H9 (cell line): ENCODE results near the gene CAMTA1. TPM values are rescaled to one million over a fixed set of nuclear protein-coding genes. Genes with fewer than 3 reads are reported as not detected.

Experiments
- DNase-seq: peaks from one replicate; pipeline ENCODE4 v3.0.0-alpha.2; 2017
- H2AFZ ChIP-seq: one replicate; pipeline ENCODE4 v1.6.1; 2013; ENCODE audit warnings: mild to moderate bottlenecking, low read length, control low read depth, moderate library complexity
- H2AK5ac ChIP-seq: 2 replicates; pipeline ENCODE4 v1.6.1; 2013; ENCODE audit warnings: low read length, control low read depth, mixed read lengths; ENCODE audit not compliant: insufficient read length
- H2BK120ac ChIP-seq: one replicate; pipeline ENCODE4 v1.6.1; 2013; ENCODE audit warnings: low read depth, mild to moderate bottlenecking, low read length, control low read depth, inconsistent platforms; ENCODE audit not compliant: poor library complexity, severe bottlenecking
- H2BK12ac ChIP-seq: 2 replicates; pipeline ENCODE4 v1.6.1; 2013; ENCODE audit warnings: low read length, control low read depth, mixed read lengths, low read depth; ENCODE audit not compliant: insufficient read length
- H2BK15ac ChIP-seq: 2 replicates; pipeline ENCODE4 v1.6.1; 2013; ENCODE audit warnings: low read depth, low read length, control low read depth
- H2BK20ac ChIP-seq: one replicate; pipeline ENCODE4 v1.6.1; 2013; ENCODE audit warnings: low read depth, mild to moderate bottlenecking, low read length, control low read depth, inconsistent platforms; ENCODE audit not compliant: poor library complexity, severe bottlenecking
- H2BK5ac ChIP-seq: 2 replicates; pipeline ENCODE4 v1.6.1; 2013; ENCODE audit warnings: low read length, control low read depth, mixed read lengths; ENCODE audit not compliant: insufficient read length
- H3K14ac ChIP-seq: 2 replicates; pipeline ENCODE4 v1.6.1; 2013; ENCODE audit warnings: low read length, control low read depth; ENCODE audit not compliant: insufficient read depth
- H3K18ac ChIP-seq: 2 replicates; pipeline ENCODE4 v1.6.1; 2013; ENCODE audit warnings: low read depth, mild to moderate bottlenecking, mixed read lengths, low read length, control low read depth; ENCODE audit not compliant: insufficient read length
- H3K23ac ChIP-seq: 2 replicates; pipeline ENCODE4 v1.6.1; 2013; ENCODE audit warnings: low read length, control low read depth, mixed read lengths, low read depth; ENCODE audit not compliant: insufficient read length
- H3K23me2 ChIP-seq: 2 replicates; pipeline ENCODE4 v1.6.1; 2013; ENCODE audit warnings: low read depth, mild to moderate bottlenecking, mixed read lengths, low read length, control low read depth; ENCODE audit not compliant: insufficient read length, poor library complexity, severe bottlenecking
- H3K27ac ChIP-seq: 2 replicates; pipeline ENCODE4 v1.5.1; 2013; ENCODE audit warnings: low read length, control low read depth, mixed read lengths, low read depth; ENCODE audit not compliant: insufficient read length
- H3K27me3 ChIP-seq: 2 replicates; pipeline ENCODE4 v1.6.1; 2013; ENCODE audit warnings: low read length, control low read depth, inconsistent platforms; ENCODE audit not compliant: insufficient read depth
- H3K4ac ChIP-seq: 2 replicates; pipeline ENCODE4 v1.6.1; 2013; ENCODE audit warnings: low read depth, mild to moderate bottlenecking, control low read depth, inconsistent platforms, low read length, moderate library complexity
- H3K4me1 ChIP-seq: 2 replicates; pipeline ENCODE4 v1.6.1; 2013; ENCODE audit warnings: low read length, control low read depth, inconsistent platforms; ENCODE audit not compliant: insufficient read depth
- H3K4me2 ChIP-seq: 2 replicates; pipeline ENCODE4 v1.6.1; 2013; ENCODE audit warnings: low read length, control low read depth, mixed read lengths; ENCODE audit not compliant: insufficient read length, insufficient read depth
- H3K56ac ChIP-seq: 2 replicates; pipeline ENCODE4 v1.6.1; 2013; ENCODE audit warnings: low read depth, mild to moderate bottlenecking, mixed read lengths, low read length, control low read depth; ENCODE audit not compliant: insufficient read length
- H3K79me1 ChIP-seq: 2 replicates; pipeline ENCODE4 v1.6.1; 2013; ENCODE audit warnings: low read depth, mild to moderate bottlenecking, moderate library complexity, low read length, control low read depth, inconsistent platforms; ENCODE audit not compliant: insufficient read depth, poor library complexity, severe bottlenecking
- H3K79me2 ChIP-seq: 2 replicates; pipeline ENCODE4 v1.6.1; 2013; ENCODE audit warnings: low read length, control low read depth, inconsistent platforms; ENCODE audit not compliant: insufficient read depth
- H3K9ac ChIP-seq: 2 replicates; pipeline ENCODE4 v1.6.1; 2013; ENCODE audit warnings: low read length, control low read depth, mixed read lengths; ENCODE audit not compliant: insufficient read length; ENCODE audit errors: extremely low read depth
- H3K9me3 ChIP-seq: one replicate; pipeline ENCODE4 v1.6.1; 2013; ENCODE audit warnings: low read depth, low read length, inconsistent platforms; ENCODE audit not compliant: control insufficient read depth
- H3T11ph ChIP-seq: one replicate; pipeline ENCODE4 v1.6.1; 2013; ENCODE audit warnings: mild to moderate bottlenecking, low read length, control low read depth, inconsistent platforms
- H4K20me1 ChIP-seq: one replicate; pipeline ENCODE4 v1.6.1; 2013; ENCODE audit not compliant: control insufficient read depth, insufficient read length, insufficient read depth
- H4K5ac ChIP-seq: 2 replicates; pipeline ENCODE4 v1.6.1; 2013; ENCODE audit warnings: low read depth, mild to moderate bottlenecking, mixed read lengths, low read length, control low read depth; ENCODE audit not compliant: insufficient read length
- H4K8ac ChIP-seq: replicated peaks from 2 replicates; pipeline ENCODE4 v1.6.1; 2013; ENCODE audit warnings: low read length, control low read depth, mixed read lengths, low read depth; ENCODE audit not compliant: insufficient read length
- H4K91ac ChIP-seq: 2 replicates; pipeline ENCODE4 v1.6.1; 2013; ENCODE audit warnings: low read depth, mild to moderate bottlenecking, moderate library complexity, mixed read lengths, low read length, control low read depth; ENCODE audit not compliant: insufficient read length
- H3K27ac Mint-ChIP-seq, 3 experiments: 2 replicates in 2 of 3; 3 replicates in 1 of 3; pipeline ENCODE4 v1.8.0; 2020 to 2021; ENCODE audit warnings: mixed read lengths in 3 of 3, mild to moderate bottlenecking in 1 of 3, moderate library complexity in 1 of 3
- H3K27me3 Mint-ChIP-seq: 2 replicates; pipeline ENCODE4 v1.8.0; 2021; ENCODE audit warnings: low read depth, mild to moderate bottlenecking, moderate library complexity, mixed read lengths
- H3K36me3 Mint-ChIP-seq, 3 experiments: 2 replicates in 2 of 3; 3 replicates in 1 of 3; pipeline ENCODE4 v1.8.0; 2020 to 2021; ENCODE audit warnings: low read depth in 3 of 3, mixed read lengths in 3 of 3; ENCODE audit not compliant: insufficient read depth in 1 of 3
- H3K4me1 Mint-ChIP-seq, 2 experiments: 2 replicates each; pipeline ENCODE4 v1.8.0; 2020; ENCODE audit warnings: mixed read lengths in 2 of 2
- H3K4me3 Mint-ChIP-seq, 2 experiments: 2 replicates in 1 of 2; 3 replicates in 1 of 2; pipeline ENCODE4 v1.8.0; 2020 to 2021; ENCODE audit warnings: mild to moderate bottlenecking in 2 of 2, mixed read lengths in 2 of 2, moderate library complexity in 1 of 2
- H3K9me3 Mint-ChIP-seq, 2 experiments: 2 replicates in 1 of 2; 3 replicates in 1 of 2; pipeline ENCODE4 v1.8.0; 2020; ENCODE audit warnings: mild to moderate bottlenecking in 2 of 2, mixed read lengths in 2 of 2, moderate library complexity in 1 of 2
- WGBS: extraction: QIAGEN DNeasy Blood & Tissue Kit; methylation state at CpG from one replicate; pipeline ENCODE4 v1.1.7; 2013; ENCODE audit warnings: missing lambda C conversion rate, low lambda C conversion rate, mixed read lengths; ENCODE audit not compliant: insufficient read length; ENCODE audit errors: extremely low coverage; 5-methylcytosine and 5-hydroxymethylcytosine counted together
- total RNA-seq: library from RNA; stranded (reverse); gene quantifications from 2 replicates; pipeline ENCODE4 v1.2.1, GENCODE V29; 2021
- TF ChIP-seq, protein P1 (sequence below): fragments of 200-600 bp; sonication (generic); conservative IDR thresholded peaks from 3 replicates; pipeline ENCODE4 v1.8.0; 2021; ENCODE audit warnings: antibody characterized with exemption, mild to moderate bottlenecking

CAMTA1 gene
- total RNA-seq, 1 experiment from 2014 or later, result 115 TPM

DNA sequence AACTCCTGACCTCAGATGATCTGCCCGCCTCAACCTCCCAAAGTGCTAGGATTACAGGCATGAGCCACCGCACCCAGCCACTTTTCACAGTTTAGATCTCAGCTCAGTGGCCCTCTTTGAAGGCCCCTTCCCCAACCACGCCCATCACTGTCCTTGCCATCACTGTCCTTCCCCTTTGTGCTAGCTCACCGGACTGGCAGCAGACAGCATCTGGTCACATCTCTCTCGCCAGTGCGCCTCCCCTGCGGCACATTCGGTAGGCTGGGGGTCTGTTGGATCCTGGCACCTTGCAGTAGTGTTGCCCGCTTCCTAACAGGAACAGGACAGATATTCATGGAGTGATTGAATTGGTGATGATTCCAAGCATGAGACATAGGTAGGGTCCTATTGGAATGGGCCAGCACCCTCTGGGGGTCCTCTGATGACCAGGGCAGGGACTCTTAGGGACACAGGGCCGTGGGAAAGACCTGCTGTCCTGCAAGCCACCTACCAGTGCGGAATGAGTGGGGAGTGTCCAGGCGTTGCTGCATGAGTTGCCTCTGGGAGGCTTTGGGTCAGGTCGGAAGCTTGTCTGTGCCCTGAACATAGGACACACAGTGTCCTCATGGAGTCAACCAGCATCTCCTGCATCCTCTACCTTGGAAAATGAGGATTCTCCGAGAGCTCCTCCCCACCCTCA lies 807.0 kb downstream of the CAMTA1 start:
- Histone ChIP-seq H3K18ac (no peak overlapping the region), H2BK12ac (no peak overlapping the region), H3K79me2 (no peaks in the 10 kb centered on the region), H4K8ac (no peak overlapping the region), H2AFZ (no peak overlapping the region), H3K14ac (no peak overlapping the region), H3K23me2 (no peaks in the 10 kb centered on the region), H3K4ac (no peak overlapping the region), H3K9me3 (no peaks in the 10 kb centered on the region), H3K27me3 (no peaks in the 10 kb centered on the region), H4K20me1 (no peaks in the 10 kb centered on the region), H2BK120ac (no peak overlapping the region), H2BK20ac (no peak overlapping the region), H4K5ac (no peak overlapping the region), H3K4me1 (no peaks in the 10 kb centered on the region), H2AK5ac (no peak overlapping the region), H3K27ac (no peak overlapping the region), H3K9ac (no peak overlapping the region), H2BK15ac (no peak overlapping the region), H4K91ac (no peak overlapping the region), H3T11ph (no peak overlapping the region), H3K79me1 (no peaks in the 10 kb centered on the region), H3K56ac (no peak overlapping the region), H3K4me2 (no peak overlapping the region), H2BK5ac (no peak overlapping the region), H3K23ac (no peak overlapping the region)
- Mint-ChIP-seq H3K4me1 (peaks cover 5% of the 10 kb centered on the region in 2 experiments; a peak in 2 of 4 replicates), H3K4me3 (no peak overlapping the region), H3K27me3 (no peaks in the 10 kb centered on the region), H3K36me3 (no peaks in the 10 kb centered on the region), H3K9me3 (no peaks in the 10 kb centered on the region), H3K27ac (peak overlapping the region in 1 of 3 experiments; percentile 68; a peak in 2 of 7 replicates)
- TF ChIP-seq, protein P1, sequence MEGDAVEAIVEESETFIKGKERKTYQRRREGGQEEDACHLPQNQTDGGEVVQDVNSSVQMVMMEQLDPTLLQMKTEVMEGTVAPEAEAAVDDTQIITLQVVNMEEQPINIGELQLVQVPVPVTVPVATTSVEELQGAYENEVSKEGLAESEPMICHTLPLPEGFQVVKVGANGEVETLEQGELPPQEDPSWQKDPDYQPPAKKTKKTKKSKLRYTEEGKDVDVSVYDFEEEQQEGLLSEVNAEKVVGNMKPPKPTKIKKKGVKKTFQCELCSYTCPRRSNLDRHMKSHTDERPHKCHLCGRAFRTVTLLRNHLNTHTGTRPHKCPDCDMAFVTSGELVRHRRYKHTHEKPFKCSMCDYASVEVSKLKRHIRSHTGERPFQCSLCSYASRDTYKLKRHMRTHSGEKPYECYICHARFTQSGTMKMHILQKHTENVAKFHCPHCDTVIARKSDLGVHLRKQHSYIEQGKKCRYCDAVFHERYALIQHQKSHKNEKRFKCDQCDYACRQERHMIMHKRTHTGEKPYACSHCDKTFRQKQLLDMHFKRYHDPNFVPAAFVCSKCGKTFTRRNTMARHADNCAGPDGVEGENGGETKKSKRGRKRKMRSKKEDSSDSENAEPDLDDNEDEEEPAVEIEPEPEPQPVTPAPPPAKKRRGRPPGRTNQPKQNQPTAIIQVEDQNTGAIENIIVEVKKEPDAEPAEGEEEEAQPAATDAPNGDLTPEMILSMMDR, result no peak
- DNase-seq, result no peak
- no CpG with 5 or more reads among the region's 14 CpGs for WGBS
